ENCODE measurements around the gene HOOK2. TPM values are rescaled to one million over a fixed set of nuclear protein-coding genes. Genes with fewer than 3 reads are reported as not detected.

The HOOK2 gene
- total and polyA plus RNA-seq, 2 of the 13 experiments (the other 11 are each of a cell fraction or from before 2014, with no cell fraction given) = 9.2 to 12.9 TPM

DNA sequence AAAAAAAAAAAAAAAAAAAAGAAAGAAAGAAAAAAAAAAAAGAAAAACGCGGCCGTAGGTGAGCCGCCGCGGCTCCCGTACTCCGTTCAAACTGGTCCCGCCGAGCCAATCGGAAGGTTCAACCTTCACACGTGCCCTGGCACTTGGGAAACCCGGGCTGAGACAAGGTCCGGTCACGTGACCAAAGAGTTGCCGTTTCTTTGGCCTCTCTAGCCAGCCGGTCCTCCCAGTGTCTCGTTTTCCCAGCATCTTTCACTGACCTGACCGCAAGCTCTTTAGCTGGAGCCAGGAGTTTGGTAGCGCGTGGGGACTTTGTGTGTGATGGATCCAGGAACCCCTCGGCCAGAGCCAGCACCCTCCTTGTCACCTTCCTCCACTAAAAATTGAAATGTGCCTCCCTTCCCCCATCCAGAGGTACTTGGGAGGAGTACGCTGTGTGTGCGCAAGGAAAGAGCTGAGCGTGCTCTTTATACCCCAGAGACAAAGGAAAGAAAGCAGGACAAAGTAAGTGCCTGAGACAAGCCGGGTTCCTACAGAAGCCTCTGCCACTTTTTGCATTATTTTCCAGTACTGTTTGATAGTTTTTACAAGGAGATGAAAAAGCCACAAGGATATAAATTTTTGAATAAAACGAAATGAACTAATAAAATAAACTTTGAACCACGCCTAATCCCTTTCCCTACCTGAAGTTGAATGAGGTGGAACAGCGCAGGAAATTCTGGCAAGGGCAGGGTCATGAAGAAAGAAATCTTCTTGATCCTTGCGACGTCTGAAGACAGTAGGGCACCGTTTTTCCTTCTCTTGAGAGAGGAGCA is 52.6 kb downstream of the HOOK2 start (continued):
- TF ChIP-seq, protein P1, sequence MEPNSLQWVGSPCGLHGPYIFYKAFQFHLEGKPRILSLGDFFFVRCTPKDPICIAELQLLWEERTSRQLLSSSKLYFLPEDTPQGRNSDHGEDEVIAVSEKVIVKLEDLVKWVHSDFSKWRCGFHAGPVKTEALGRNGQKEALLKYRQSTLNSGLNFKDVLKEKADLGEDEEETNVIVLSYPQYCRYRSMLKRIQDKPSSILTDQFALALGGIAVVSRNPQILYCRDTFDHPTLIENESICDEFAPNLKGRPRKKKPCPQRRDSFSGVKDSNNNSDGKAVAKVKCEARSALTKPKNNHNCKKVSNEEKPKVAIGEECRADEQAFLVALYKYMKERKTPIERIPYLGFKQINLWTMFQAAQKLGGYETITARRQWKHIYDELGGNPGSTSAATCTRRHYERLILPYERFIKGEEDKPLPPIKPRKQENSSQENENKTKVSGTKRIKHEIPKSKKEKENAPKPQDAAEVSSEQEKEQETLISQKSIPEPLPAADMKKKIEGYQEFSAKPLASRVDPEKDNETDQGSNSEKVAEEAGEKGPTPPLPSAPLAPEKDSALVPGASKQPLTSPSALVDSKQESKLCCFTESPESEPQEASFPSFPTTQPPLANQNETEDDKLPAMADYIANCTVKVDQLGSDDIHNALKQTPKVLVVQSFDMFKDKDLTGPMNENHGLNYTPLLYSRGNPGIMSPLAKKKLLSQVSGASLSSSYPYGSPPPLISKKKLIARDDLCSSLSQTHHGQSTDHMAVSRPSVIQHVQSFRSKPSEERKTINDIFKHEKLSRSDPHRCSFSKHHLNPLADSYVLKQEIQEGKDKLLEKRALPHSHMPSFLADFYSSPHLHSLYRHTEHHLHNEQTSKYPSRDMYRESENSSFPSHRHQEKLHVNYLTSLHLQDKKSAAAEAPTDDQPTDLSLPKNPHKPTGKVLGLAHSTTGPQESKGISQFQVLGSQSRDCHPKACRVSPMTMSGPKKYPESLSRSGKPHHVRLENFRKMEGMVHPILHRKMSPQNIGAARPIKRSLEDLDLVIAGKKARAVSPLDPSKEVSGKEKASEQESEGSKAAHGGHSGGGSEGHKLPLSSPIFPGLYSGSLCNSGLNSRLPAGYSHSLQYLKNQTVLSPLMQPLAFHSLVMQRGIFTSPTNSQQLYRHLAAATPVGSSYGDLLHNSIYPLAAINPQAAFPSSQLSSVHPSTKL (CRISPR knock-in tag; IDR thresholded peaks at IDR 0.05) = peak; percentile 37; the same call in 1 of the 2 replicates
- TF ChIP-seq, protein P2, sequence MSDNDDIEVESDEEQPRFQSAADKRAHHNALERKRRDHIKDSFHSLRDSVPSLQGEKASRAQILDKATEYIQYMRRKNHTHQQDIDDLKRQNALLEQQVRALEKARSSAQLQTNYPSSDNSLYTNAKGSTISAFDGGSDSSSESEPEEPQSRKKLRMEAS (IDR thresholded peaks at IDR 0.05) = peak; percentile 91
- no peak for TF ChIP-seq ZNF589 (CRISPR knock-in tag; conservative IDR thresholded peaks at IDR 0.05)
- no peak; the same call in 1 of the 2 replicates for TF ChIP-seq NR2F6 (IDR thresholded peaks at IDR 0.05)
- TF ChIP-seq NR2F6 (CRISPR knock-in tag; IDR thresholded peaks at IDR 0.05) = peak; percentile 31; the same call in 1 of the 2 replicates
- no peak for TF ChIP-seq NFIB (CRISPR knock-in tag; IDR thresholded peaks at IDR 0.05; ENCODE audit: borderline replicate concordance)
- TF ChIP-seq, protein P3, sequence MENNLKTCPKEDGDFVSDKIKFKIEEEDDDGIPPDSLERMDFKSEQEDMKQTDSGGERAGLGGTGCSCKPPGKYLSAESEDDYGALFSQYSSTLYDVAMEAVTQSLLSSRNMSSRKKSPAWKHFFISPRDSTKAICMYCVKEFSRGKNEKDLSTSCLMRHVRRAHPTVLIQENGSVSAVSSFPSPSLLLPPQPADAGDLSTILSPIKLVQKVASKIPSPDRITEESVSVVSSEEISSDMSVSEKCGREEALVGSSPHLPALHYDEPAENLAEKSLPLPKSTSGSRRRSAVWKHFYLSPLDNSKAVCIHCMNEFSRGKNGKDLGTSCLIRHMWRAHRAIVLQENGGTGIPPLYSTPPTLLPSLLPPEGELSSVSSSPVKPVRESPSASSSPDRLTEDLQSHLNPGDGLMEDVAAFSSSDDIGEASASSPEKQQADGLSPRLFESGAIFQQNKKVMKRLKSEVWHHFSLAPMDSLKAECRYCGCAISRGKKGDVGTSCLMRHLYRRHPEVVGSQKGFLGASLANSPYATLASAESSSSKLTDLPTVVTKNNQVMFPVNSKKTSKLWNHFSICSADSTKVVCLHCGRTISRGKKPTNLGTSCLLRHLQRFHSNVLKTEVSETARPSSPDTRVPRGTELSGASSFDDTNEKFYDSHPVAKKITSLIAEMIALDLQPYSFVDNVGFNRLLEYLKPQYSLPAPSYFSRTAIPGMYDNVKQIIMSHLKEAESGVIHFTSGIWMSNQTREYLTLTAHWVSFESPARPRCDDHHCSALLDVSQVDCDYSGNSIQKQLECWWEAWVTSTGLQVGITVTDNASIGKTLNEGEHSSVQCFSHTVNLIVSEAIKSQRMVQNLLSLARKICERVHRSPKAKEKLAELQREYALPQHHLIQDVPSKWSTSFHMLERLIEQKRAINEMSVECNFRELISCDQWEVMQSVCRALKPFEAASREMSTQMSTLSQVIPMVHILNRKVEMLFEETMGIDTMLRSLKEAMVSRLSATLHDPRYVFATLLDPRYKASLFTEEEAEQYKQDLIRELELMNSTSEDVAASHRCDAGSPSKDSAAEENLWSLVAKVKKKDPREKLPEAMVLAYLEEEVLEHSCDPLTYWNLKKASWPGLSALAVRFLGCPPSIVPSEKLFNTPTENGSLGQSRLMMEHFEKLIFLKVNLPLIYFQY (CRISPR knock-in tag; IDR thresholded peaks at IDR 0.05; ENCODE audit: borderline replicate concordance) = 0 out of 2 replicates have a peak, but pooled peaks have one; percentile 9
- TF ChIP-seq RXRA (CRISPR knock-in tag; IDR thresholded peaks at IDR 0.05) = no peak
- no peak for TF ChIP-seq GPN1 (CRISPR knock-in tag; IDR thresholded peaks at IDR 0.05; ENCODE audit: borderline replicate concordance)
- no peak for TF ChIP-seq ZNF333 (CRISPR knock-in tag; IDR thresholded peaks at IDR 0.05; ENCODE audit: borderline replicate concordance)
- no peak for TF ChIP-seq NFKBIZ (CRISPR knock-in tag; IDR thresholded peaks at IDR 0.05)
- TF ChIP-seq, protein P4, sequence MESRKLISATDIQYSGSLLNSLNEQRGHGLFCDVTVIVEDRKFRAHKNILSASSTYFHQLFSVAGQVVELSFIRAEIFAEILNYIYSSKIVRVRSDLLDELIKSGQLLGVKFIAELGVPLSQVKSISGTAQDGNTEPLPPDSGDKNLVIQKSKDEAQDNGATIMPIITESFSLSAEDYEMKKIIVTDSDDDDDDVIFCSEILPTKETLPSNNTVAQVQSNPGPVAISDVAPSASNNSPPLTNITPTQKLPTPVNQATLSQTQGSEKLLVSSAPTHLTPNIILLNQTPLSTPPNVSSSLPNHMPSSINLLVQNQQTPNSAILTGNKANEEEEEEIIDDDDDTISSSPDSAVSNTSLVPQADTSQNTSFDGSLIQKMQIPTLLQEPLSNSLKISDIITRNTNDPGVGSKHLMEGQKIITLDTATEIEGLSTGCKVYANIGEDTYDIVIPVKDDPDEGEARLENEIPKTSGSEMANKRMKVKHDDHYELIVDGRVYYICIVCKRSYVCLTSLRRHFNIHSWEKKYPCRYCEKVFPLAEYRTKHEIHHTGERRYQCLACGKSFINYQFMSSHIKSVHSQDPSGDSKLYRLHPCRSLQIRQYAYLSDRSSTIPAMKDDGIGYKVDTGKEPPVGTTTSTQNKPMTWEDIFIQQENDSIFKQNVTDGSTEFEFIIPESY (CRISPR knock-in tag; IDR thresholded peaks at IDR 0.05) = no peak; the same call in 1 of the 2 replicates
- TF ChIP-seq, protein P5, sequence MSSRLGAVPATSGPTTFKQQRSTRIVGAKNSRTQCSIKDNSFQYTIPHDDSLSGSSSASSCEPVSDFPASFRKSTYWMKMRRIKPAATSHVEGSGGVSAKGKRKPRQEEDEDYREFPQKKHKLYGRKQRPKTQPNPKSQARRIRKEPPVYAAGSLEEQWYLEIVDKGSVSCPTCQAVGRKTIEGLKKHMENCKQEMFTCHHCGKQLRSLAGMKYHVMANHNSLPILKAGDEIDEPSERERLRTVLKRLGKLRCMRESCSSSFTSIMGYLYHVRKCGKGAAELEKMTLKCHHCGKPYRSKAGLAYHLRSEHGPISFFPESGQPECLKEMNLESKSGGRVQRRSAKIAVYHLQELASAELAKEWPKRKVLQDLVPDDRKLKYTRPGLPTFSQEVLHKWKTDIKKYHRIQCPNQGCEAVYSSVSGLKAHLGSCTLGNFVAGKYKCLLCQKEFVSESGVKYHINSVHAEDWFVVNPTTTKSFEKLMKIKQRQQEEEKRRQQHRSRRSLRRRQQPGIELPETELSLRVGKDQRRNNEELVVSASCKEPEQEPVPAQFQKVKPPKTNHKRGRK (CRISPR knock-in tag; IDR thresholded peaks at IDR 0.05) = no peak
- TF ChIP-seq GABPB1 (CRISPR knock-in tag; IDR thresholded peaks at IDR 0.05) = peak; percentile 95
- TF ChIP-seq ZNF264 (CRISPR knock-in tag; IDR thresholded peaks at IDR 0.05) = no peak
- no peak for TF ChIP-seq SRSF9 (IDR thresholded peaks at IDR 0.05; ENCODE audit: borderline replicate concordance, insufficient read depth, low read depth, low read length, poor library complexity, severe bottlenecking)
- TF ChIP-seq CCAR2 (optimal IDR thresholded peaks at IDR 0.05; ENCODE audit: low read depth, low read length) = no peak

All from HepG2 (cell line).